HAP-1 (cell line): ENCODE data around the gene LRBA.
"Not testable (repeated sequence)": the region's sequence is repeated elsewhere in the genome, so short reads cannot be mapped to it uniquely, and the experiment has no call there.

Source experiments
- DNase-seq, 2 experiments: peaks; one replicate each; pipeline ENCODE4 v3.0.0-alpha.2; 2016 to 2020; ENCODE audit warnings: low spot score in 2 of 2
- H3K27me3 ChIP-seq: fragments of 250-450 bp; sonication (Bioruptor Pico); 2 replicates; pipeline ENCODE4 v1.5.1; 2020; ENCODE audit warnings: low read depth, mild to moderate bottlenecking, moderate library complexity
- H3K36me3 ChIP-seq: fragments of 250-450 bp; sonication (Bioruptor Pico); replicated peaks from 2 replicates; pipeline ENCODE4 v1.5.1; 2020; ENCODE audit warnings: mild to moderate bottlenecking
- H3K4me1 ChIP-seq: fragments of 250-450 bp; sonication (Bioruptor Pico); 2 replicates; pipeline ENCODE4 v1.5.1; 2020; ENCODE audit warnings: mild to moderate bottlenecking
- H3K4me3 ChIP-seq: fragments of 250-450 bp; sonication (Bioruptor Pico); 2 replicates; pipeline ENCODE4 v1.5.1; 2020; ENCODE audit warnings: mild to moderate bottlenecking, moderate library complexity
- H3K9me3 ChIP-seq: fragments of 250-450 bp; sonication (Bioruptor Pico); 2 replicates; pipeline ENCODE4 v1.5.1; 2020; ENCODE audit warnings: mild to moderate bottlenecking, moderate library complexity
- in situ Hi-C: fragments of 300-500 bp; cut with MboI; formaldehyde crosslinking; loops from 3 replicates; pipeline ENCODE4 v1.14.3; 2020; ENCODE audit warnings: low sequenced_read_pairs, inconsistent platforms, mixed read lengths

Gene LRBA

GRCh38 chr4:150574678-150575077 is 440.4 kb downstream of the LRBA start:
- Histone ChIP-seq H3K4me3 (no peak overlapping the region), H3K9me3 (no peaks in the 10 kb centered on the region), H3K4me1 (peaks cover 5% of the 10 kb centered on the region; the same call in 1 of the 2 replicates), H3K36me3 (no peaks in the 10 kb centered on the region), H3K27me3 (no peaks in the 10 kb centered on the region)
- DNase-seq = no peak
- in situ Hi-C loops = no loop called here

DNA sequence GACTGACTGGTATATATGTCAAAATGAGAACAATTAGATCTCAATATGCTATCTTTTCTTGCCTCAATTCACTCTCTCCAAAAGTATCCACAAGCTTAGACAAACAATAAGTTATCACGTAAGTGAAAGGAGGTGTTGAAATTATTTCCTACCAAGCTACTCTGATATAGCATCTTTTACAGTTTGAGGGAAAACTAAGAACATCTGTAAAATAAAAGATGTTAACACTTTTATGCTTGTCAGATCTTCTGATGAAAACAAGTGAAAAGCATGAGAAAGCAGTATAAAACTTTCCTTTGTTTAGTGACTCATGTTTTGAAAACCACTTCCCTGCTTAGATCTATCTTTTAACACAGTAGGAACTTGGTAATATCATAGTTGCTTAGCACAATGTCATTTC is 441.6 kb downstream of the LRBA start:
- Histone ChIP-seq H3K9me3 (no peaks in the 10 kb centered on the region), H3K27me3 (no peaks in the 10 kb centered on the region), H3K4me1 (peaks cover 5% of the 10 kb centered on the region; the same call in 1 of the 2 replicates), H3K4me3 (no peak overlapping the region), H3K36me3 (no peaks in the 10 kb centered on the region)
- no peak for DNase-seq
- in situ Hi-C loops = no loop called here

DNA sequence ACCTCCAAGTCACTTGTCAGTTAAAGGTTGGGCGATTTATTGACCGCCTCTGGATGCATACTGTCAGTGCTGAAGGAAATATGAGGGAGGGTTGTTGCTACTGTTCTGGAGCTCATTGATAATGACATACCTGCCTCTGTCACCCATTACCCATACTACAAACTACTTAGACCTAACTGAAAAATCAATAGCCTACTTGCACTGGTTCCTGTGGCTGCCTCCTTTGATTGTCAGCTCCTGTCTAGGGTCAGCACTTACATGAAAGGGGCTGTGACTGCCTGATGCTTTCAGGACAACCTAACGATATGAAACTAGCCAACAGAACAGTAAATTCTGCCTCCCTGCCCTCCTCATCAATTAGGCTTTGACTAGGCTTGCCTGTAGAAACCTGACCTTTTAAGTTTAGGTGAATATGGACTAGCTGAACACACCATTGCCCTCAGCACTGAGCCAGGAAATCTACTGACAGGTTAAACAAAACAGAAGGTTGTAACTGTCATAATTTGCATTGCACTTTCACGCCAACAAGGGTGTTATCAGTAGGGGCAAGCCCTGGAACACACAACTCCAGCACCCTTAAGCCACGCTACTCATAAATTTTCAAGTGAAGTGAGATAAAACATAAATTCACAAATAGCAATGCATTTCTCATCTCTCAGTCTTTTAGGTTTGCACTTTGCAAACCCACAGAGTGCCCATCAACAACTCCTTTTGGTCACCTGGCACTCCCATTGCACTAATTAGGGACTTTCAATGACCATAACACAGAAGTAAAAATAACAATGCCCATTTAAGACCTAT is 442.2 kb downstream of the LRBA start:
- H3K36me3 ChIP-seq = no peaks in the 10 kb centered on the region
- H3K27me3 ChIP-seq = no peaks in the 10 kb centered on the region
- no peak for DNase-seq
- in situ Hi-C loops = no loop called here
- H3K4me3 ChIP-seq = no peak overlapping the region
- H3K9me3 ChIP-seq = no peaks in the 10 kb centered on the region
- peaks cover 3% of the 10 kb centered on the region; the same call in 1 of the 2 replicates for H3K4me1 ChIP-seq

- no peak overlapping the region for H3K4me3 ChIP-seq
- H3K36me3 ChIP-seq = no peaks in the 10 kb centered on the region
- H3K4me1 ChIP-seq = no peaks in the 10 kb centered on the region
- no peaks in the 10 kb centered on the region for H3K27me3 ChIP-seq
- in situ Hi-C loops = no loop called here
- no peak for DNase-seq
- H3K9me3 ChIP-seq = no peaks in the 10 kb centered on the region
Observed at GRCh38 chr4:150570862-150571261, 444.2 kb downstream of the LRBA start.

DNA sequence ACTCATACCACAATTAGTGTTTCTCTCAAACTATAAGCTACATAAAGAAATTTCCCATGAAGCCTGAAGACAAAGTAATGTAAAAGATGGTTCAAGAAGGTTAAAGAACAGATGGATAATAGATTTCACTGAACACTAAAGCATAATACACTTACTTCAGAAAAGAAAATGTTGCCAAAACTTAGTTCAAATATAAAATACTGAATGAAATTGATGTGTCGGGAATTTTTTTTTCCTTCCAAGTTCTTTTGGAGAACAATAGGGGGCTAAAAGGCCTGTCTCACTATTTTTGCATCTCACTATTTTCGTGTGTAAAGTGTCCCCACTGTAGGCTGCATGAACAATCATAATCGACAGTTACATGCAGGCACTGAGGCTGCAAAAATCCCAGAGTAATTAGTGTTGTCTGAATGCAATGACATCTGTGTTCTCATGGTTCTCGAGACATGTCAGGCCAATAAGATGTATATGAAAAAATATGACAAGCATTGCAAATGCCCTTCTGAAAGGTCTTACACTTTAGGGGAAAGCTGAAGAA is 445.0 kb downstream of the LRBA start:
- H3K27me3 ChIP-seq = no peaks in the 10 kb centered on the region
- no peak overlapping the region for H3K4me3 ChIP-seq
- no peaks in the 10 kb centered on the region for H3K9me3 ChIP-seq
- in situ Hi-C loops = no loop called here
- H3K4me1 ChIP-seq = no peaks in the 10 kb centered on the region
- no peaks in the 10 kb centered on the region for H3K36me3 ChIP-seq
- no peak for DNase-seq

- DNase-seq = no peak
- no peak overlapping the region for H3K4me3 ChIP-seq
- no peaks in the 10 kb centered on the region for H3K9me3 ChIP-seq
- H3K4me1 ChIP-seq = no peaks in the 10 kb centered on the region
- H3K27me3 ChIP-seq = no peaks in the 10 kb centered on the region
- in situ Hi-C loops = no loop called here
- H3K36me3 ChIP-seq = no peaks in the 10 kb centered on the region
Observed at GRCh38 chr4:150569384-150569987, 445.6 kb downstream of the LRBA start.

DNA sequence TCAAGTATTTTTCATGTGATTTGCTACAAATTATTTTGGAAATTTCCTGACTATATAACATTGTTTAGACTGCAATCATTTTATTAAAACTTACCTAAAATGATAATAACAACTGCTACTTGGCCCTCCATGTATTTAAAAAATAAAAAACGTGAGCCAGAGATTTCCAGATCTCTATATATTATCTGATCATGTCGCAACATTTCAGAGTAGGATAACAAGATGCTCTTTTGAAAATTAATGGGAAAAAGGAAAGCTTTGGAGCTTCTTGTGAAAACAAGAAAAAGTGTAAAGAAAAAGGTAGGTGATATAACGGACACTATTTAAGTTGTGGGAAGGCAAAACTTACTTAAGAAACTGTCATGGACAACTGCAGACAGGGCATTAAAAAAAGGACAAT is 448.0 kb downstream of the LRBA start:
- no peaks in the 10 kb centered on the region for H3K36me3 ChIP-seq
- no peaks in the 10 kb centered on the region for H3K27me3 ChIP-seq
- in situ Hi-C loops = no loop called here
- no peak for DNase-seq
- no peaks in the 10 kb centered on the region for H3K9me3 ChIP-seq
- H3K4me1 ChIP-seq = no peaks in the 10 kb centered on the region; the same call in 1 of the 2 replicates
- H3K4me3 ChIP-seq = no peak overlapping the region

- H3K4me3 ChIP-seq, DNase-seq, H3K27me3 ChIP-seq, in situ Hi-C loops, H3K4me1 ChIP-seq, H3K36me3 ChIP-seq, H3K9me3 ChIP-seq: not testable (repeated sequence)
Observed at GRCh38 chr4:150564967-150565366, 450.1 kb downstream of the LRBA start.

- H3K27me3 ChIP-seq = no peaks in the 10 kb centered on the region
- peaks cover 8% of the 10 kb centered on the region for H3K4me1 ChIP-seq
- H3K4me3 ChIP-seq = no peak overlapping the region
- DNase-seq = no peak
- H3K9me3 ChIP-seq = no peaks in the 10 kb centered on the region
- no peaks in the 10 kb centered on the region for H3K36me3 ChIP-seq
- in situ Hi-C loops = no loop called here
Observed at GRCh38 chr4:150562751-150563150, 452.3 kb downstream of the LRBA start.

DNA sequence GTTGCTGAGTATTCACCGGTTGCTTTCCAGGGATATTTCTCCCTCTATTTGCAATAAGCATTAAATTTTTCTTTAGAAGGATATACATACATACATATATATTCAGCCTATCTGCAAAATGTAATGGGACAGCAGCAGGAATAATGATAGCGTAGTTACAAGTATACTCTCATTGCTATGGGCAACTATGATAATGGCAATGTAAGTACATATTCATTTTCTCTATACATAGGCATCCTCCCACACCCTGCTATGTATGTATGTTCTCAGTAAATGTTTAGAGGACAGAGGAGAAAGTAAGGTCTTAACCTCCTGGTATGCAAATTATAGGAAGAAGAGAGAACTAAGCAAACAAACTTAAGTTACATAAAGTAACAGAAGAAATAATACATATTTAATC is 452.8 kb downstream of the LRBA start:
- no peaks in the 10 kb centered on the region for H3K27me3 ChIP-seq
- H3K4me1 ChIP-seq = peaks cover 8% of the 10 kb centered on the region
- H3K9me3 ChIP-seq = no peaks in the 10 kb centered on the region
- DNase-seq = no peak
- no peaks in the 10 kb centered on the region for H3K36me3 ChIP-seq
- H3K4me3 ChIP-seq = no peak overlapping the region
- in situ Hi-C loops = no loop called here

DNA sequence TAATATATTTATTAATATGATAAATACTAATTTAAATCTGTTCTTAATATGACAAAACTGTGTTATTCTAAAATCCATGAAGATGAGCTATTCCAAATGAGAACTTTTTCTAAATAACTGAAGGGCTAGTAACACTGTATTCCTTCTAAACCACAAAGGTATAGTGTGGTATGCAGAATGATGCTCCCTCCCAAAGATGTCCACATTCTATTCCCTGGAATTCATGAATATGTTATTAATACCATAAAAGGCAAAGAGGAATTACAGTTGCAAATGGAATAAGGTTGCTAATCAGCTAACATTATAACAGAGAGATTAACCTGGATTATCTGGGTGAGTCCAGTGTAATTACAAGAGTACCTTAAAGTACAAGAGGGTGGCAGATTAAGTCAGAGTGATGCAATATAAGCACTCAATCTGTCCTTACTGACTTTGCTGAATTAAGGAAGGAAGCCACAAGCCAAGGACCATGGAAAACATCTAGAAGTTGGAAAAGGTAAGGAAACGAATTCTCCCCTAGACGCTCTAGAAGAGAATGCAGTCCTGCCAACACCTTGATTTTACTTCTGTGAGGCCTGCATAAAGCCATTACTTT is 453.8 kb downstream of the LRBA start:
- Histone ChIP-seq H3K4me3 (no peak overlapping the region), H3K4me1 (peaks cover 8% of the 10 kb centered on the region), H3K9me3 (no peaks in the 10 kb centered on the region), H3K36me3 (no peaks in the 10 kb centered on the region), H3K27me3 (no peaks in the 10 kb centered on the region)
- DNase-seq = no peak
- in situ Hi-C loops = no loop called here

- DNase-seq, in situ Hi-C loops, H3K36me3 ChIP-seq, H3K4me1 ChIP-seq, H3K9me3 ChIP-seq, H3K27me3 ChIP-seq, H3K4me3 ChIP-seq: not testable (repeated sequence)
Observed at GRCh38 chr4:150557811-150558210, 457.3 kb downstream of the LRBA start.

- Histone ChIP-seq H3K9me3 (no peaks in the 10 kb centered on the region), H3K36me3 (no peaks in the 10 kb centered on the region), H3K4me3 (no peak overlapping the region), H3K4me1 (peaks cover 41% of the 10 kb centered on the region), H3K27me3 (no peaks in the 10 kb centered on the region)
- in situ Hi-C loops = no loop called here
- peak in 1 of 2 experiments; percentile 99 for DNase-seq
Observed at GRCh38 chr4:150547154-150547838, 467.8 kb downstream of the LRBA start.
